Retinal pigment epithelial cell (primary cell): ENCODE measurements around the gene CD180.

ENCODE experiments used
- DNase-seq: peaks from one replicate; pipeline ENCODE4 v3.0.0-alpha.2; 2010; ENCODE audit warnings: low read depth
- H3K4me3 ChIP-seq: 2 replicates; pipeline ENCODE4 v1.5.1; 2011; ENCODE audit warnings: mild to moderate bottlenecking, low read length, control low read depth, moderate library complexity
- TF ChIP-seq, protein P1 (sequence below): conservative IDR thresholded peaks from 2 replicates; pipeline ENCODE4 v1.5.1; 2011; ENCODE audit warnings: low read depth, low read length, control low read depth, inconsistent platforms

Gene CD180

DNA sequence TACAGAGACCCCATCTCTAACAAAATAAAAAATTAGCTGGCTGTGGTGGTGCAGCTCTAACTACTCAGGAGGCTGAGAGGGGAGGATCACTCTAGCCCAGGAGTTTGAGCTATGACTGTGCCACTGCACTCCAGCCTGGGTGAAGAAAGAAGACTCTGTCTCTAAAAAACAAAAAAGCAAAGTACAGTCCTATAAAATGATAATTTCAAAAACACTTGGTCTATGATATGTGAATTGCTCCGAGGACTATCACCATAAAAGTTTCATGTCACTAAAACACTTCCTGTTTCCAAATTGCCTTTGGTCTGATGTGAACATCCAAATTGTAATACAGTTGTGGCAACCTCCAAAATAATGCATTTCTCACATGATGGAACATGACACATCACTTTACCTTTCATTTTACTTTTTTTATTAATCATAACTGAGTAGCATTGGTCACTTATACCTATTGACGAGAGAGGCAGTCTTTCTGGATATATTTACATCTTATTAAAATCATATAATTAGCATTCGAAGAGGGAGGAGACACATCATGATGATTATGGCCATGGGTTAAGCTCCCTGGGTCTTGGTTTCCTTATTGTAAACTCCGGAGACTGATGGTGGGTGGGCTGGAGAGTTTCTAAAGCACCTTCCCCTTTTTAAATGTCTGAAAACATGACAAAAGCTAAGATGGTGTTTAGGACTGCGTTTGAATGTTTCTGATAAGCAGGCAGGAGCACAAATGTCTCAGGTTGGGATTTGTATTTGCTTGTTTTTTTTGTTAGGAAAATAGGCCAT, 25.8 kb upstream of the CD180 start:
- DNase-seq, result no peak
- H3K4me3 ChIP-seq, result no peak overlapping the region
- TF ChIP-seq, protein P1, sequence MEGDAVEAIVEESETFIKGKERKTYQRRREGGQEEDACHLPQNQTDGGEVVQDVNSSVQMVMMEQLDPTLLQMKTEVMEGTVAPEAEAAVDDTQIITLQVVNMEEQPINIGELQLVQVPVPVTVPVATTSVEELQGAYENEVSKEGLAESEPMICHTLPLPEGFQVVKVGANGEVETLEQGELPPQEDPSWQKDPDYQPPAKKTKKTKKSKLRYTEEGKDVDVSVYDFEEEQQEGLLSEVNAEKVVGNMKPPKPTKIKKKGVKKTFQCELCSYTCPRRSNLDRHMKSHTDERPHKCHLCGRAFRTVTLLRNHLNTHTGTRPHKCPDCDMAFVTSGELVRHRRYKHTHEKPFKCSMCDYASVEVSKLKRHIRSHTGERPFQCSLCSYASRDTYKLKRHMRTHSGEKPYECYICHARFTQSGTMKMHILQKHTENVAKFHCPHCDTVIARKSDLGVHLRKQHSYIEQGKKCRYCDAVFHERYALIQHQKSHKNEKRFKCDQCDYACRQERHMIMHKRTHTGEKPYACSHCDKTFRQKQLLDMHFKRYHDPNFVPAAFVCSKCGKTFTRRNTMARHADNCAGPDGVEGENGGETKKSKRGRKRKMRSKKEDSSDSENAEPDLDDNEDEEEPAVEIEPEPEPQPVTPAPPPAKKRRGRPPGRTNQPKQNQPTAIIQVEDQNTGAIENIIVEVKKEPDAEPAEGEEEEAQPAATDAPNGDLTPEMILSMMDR, result no peak

GRCh38 chr5:67221487-67222242, 25.1 kb upstream of the CD180 start:
- TF ChIP-seq, protein P1, result no peak
- no peak for DNase-seq

GRCh38 chr5:67216564-67216963, 20.0 kb upstream of the CD180 start:
- no peak overlapping the region for H3K4me3 ChIP-seq
- no peak for DNase-seq
- TF ChIP-seq, protein P1, result no peak

More at GRCh38 chr5:67221487-67222242, 25.1 kb upstream of the CD180 start:
- no peak overlapping the region for H3K4me3 ChIP-seq

DNA sequence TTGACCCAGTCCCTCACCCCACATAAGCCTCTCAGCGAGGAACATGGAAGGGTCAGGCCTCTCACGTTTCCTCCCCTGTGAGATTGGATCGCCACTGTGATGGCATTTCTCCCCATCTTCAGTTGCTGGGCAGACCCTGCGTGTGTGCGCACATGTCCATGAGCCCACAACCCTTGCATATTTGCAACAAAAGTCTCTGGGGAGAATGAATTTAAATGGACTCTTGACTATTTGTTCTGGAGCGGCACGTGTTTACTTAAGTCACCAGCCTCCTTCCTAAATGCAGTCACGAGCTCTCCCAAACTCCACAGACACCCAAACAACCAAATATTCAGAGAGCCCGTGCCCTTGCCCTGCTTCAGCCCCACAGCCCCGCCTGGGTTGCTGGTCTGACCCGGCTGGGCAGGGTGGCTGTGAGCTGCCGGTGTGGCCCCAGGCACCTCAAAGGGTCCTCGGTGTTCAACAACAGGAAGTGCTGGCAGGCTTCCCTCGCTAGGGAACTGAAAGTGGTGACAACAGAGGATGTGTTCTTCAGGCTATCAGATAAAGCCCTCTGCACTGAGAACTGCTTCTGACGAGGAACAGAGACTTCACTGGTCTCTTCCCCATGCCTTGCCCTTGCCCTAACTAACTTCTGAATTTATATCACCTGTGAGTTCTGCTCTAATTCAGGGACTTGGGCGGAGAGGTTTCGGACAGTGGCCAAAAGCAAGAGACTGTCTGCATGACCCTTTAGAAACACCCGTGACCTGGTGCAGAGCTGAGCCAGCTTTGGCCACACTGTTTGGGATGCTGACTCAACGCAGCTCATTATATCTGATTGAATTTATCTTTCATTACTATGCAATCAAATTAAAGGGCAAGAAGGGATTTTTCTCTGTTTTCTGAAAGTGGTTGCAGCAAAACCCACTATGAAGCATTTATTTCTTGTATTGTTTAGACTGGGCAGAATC, 19.2 kb upstream of the CD180 start:
- no peak for DNase-seq
- H3K4me3 ChIP-seq, result no peak overlapping the region

GRCh38 chr5:67214707-67215447, 18.3 kb upstream of the CD180 start:
- TF ChIP-seq, protein P1, result no peak

More for the DNA sequence above, 19.2 kb upstream of the CD180 start:
- TF ChIP-seq, protein P1, result no peak

GRCh38 chr5:67214036-67214435, 17.4 kb upstream of the CD180 start:
- no peak overlapping the region for H3K4me3 ChIP-seq
- no peak for DNase-seq
- TF ChIP-seq, protein P1, result no peak

More at GRCh38 chr5:67214707-67215447, 18.3 kb upstream of the CD180 start:
- DNase-seq, result no peak
- H3K4me3 ChIP-seq, result no peak overlapping the region
